H1 (cell line): ENCODE measurements around the gene RAB30.

Experiments
- CTCF ChIP-seq, 3 experiments: IDR thresholded peaks; 1 replicate in 2 of 3; 2 replicates in 1 of 3; pipeline versions ENCODE4 v1.5.1 to v1.6.1; 2011; ENCODE audit warnings: low read length in 3 of 3, mild to moderate bottlenecking in 3 of 3, inconsistent platforms in 2 of 3, low read depth in 1 of 3, moderate library complexity in 1 of 3; ENCODE audit not compliant: insufficient read depth in 1 of 3; ENCODE audit errors: control extremely low read depth in 1 of 3
- KDM5A ChIP-seq: fragments of 200-600 bp; IDR thresholded peaks from 2 replicates; pipeline ENCODE4 v1.7.1; 2012; ENCODE audit warnings: mild to moderate bottlenecking, low read length, inconsistent platforms, mixed read lengths
- POLR2A ChIP-seq, 2 experiments: IDR thresholded peaks; 1 replicate in 1 of 2; 2 replicates in 1 of 2; pipeline ENCODE4 v1.6.1; 2011; ENCODE audit warnings: low read depth in 2 of 2, low read length in 2 of 2, mild to moderate bottlenecking in 2 of 2; ENCODE audit errors: control extremely low read depth in 1 of 2
- POLR2AphosphoS5 ChIP-seq: IDR thresholded peaks from 2 replicates; pipeline ENCODE4 v1.6.1; 2011; ENCODE audit warnings: low read depth, low read length
- RXRA ChIP-seq: IDR thresholded peaks from 2 replicates; pipeline ENCODE4 v1.6.1; 2011; ENCODE audit warnings: low read depth, mild to moderate bottlenecking, low read length, moderate library complexity; ENCODE audit not compliant: insufficient read depth

GRCh38 chr11:82974135-82974534, 97.6 kb downstream of the RAB30 start:
- TF ChIP-seq POLR2AphosphoS5, result no peak
- TF ChIP-seq CTCF (IDR thresholded peaks at IDR 0.05; ENCODE audit: control extremely low read depth in 1 of 3, insufficient read depth in 1 of 3, low read depth in 1 of 3, low read length in 3 of 3), result no peak
- no peak for TF ChIP-seq KDM5A
- no peak for TF ChIP-seq RXRA
- TF ChIP-seq POLR2A (IDR thresholded peaks at IDR 0.05; ENCODE audit: control extremely low read depth in 1 of 2, low read depth in 2 of 2, low read length in 2 of 2), result no peak
